H7 (cell line): Measurements from ENCODE around the gene CCDC148. TPM values are rescaled to one million over a fixed set of nuclear protein-coding genes. Genes with fewer than 3 reads are reported as not detected.

Experiments used
- DNase-seq: peaks from one replicate; pipeline ENCODE4 v3.0.0; 2012
- H3K27me3 ChIP-seq: 2 replicates; pipeline ENCODE4 v1.6.0; 2011; ENCODE audit warnings: mild to moderate bottlenecking, low read length; ENCODE audit not compliant: control insufficient read depth, insufficient read depth
- H3K36me3 ChIP-seq: replicated peaks from 2 replicates; pipeline ENCODE4 v1.5.1; 2011; ENCODE audit warnings: low read length; ENCODE audit not compliant: control insufficient read depth, insufficient read depth
- H3K4me3 ChIP-seq: 2 replicates; pipeline ENCODE4 v1.5.1; 2011; ENCODE audit warnings: low read depth, mild to moderate bottlenecking, control low read depth, low read length, moderate library complexity; ENCODE audit not compliant: insufficient read depth
- total RNA-seq: library from RNA; depleted of rRNA; stranded (reverse); fragments of >200 nt; shearing (Covaris generic); gene quantifications from 2 replicates; pipeline ENCODE4 v1.2.3, GENCODE V29; 2014

Gene CCDC148
- total RNA-seq, 1 experiment from 2014 or later: 0.07 TPM

DNA sequence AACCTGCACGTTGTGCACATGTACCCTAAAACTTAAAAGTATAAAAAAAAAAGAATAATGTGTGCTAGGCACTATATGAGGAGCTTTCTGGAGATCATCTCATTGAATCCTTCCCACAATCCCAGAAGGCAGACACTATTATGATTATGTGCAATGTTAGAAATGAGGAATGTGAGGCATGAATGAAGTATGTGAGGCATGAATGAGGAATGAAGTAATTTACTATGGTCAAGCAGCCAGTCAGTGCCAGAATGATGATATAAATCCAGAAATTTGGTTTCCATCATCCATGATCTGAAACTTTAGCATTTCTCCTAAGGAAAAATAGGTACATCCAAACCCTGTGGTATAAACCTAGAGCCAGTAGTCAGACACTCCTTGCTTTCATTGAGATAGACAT lies 42.0 kb downstream of the CCDC148 start:
- no peaks in the 10 kb centered on the region for H3K36me3 ChIP-seq
- H3K27me3 ChIP-seq: no peaks in the 10 kb centered on the region; the same call in 1 of the 2 replicates
- no peak overlapping the region for H3K4me3 ChIP-seq
- no peak for DNase-seq

DNA sequence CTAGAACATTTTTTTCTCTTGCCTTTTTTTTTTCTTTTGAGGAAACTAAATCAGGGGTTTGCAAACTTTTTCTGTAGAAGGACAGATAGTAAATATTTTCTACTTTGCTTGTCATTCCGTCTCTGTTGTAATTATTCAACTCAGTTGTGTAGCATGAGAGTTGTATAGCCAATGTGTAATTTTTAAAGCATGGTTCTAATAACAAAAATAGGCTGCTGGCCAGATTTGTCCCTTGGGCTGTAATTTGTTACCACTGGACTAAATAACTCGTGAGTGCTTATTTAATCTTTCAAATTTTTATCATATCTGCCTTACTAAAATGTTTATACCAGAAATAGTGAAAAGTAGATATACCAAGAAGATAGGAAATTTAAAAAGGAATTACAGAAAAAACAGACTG lies 43.0 kb downstream of the CCDC148 start:
- H3K4me3 ChIP-seq: no peak overlapping the region
- H3K36me3 ChIP-seq: no peaks in the 10 kb centered on the region
- DNase-seq: no peak
- H3K27me3 ChIP-seq: no peaks in the 10 kb centered on the region; the same call in 1 of the 2 replicates

DNA sequence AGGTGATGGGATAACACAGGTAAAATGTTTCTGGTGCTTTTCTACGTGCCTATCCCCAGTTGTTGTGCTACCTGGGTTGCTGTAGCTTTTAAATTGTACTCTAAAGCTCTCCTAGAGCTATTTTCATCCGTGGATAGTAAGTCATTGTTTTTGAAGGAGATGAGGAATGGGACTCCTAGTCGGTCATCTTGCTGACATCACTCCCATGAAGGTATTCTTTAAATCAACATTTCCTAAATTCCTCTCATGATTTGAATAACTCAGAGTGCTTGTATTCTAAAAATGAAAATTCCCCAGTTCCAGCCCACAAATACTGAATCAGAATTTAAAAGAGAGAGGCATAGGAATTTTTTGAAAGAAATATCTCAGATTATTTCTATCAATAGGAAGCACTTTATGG lies 44.3 kb downstream of the CCDC148 start:
- Histone ChIP-seq H3K27me3 (no peaks in the 10 kb centered on the region; the same call in 1 of the 2 replicates), H3K4me3 (no peak overlapping the region), H3K36me3 (no peaks in the 10 kb centered on the region)
- no peak for DNase-seq

DNA sequence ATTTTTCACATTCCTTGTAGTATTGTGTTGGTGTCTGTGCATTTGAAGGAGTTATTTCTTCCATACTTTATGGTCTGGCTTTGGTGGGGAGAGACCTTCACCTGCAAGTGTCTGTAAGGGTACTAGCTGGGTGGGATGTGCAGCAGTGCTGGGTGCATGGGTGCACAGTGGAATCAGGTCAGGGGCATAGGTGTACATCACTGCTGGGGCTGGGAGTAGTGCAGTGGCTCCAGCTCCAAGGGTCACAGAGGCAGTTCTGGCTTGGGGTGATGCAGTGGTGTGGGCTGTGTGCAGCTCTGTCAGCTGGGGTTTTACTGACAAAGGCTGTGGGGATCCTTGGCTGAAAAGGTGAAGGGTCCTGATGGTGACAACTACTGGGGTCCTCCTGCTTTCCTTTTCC lies 44.8 kb downstream of the CCDC148 start:
- Histone ChIP-seq H3K36me3 (no peaks in the 10 kb centered on the region), H3K4me3 (no peak overlapping the region), H3K27me3 (no peaks in the 10 kb centered on the region; the same call in 1 of the 2 replicates)
- no peak for DNase-seq

DNA sequence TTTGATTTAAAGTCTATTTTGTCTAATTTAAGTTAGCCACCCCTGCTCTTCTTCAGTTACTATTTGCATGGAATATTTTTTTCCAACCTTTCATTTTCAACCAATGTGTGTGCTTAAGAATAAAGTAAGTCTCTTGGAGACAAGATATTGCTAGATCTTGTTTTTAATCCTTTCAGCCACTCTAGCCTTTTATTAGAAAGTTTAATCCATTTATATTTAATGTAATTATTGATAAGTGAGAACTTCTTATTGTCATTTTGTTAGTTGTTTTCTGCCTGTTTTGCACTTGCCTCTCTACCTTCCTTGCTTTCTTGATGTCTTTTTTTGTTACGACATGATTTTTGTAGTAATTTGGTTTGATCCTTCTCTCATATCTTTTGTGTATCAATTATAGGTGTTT lies 46.4 kb downstream of the CCDC148 start:
- no peaks in the 10 kb centered on the region for H3K36me3 ChIP-seq
- H3K27me3 ChIP-seq: no peaks in the 10 kb centered on the region; the same call in 1 of the 2 replicates
- DNase-seq: no peak
- no peak overlapping the region for H3K4me3 ChIP-seq

DNA sequence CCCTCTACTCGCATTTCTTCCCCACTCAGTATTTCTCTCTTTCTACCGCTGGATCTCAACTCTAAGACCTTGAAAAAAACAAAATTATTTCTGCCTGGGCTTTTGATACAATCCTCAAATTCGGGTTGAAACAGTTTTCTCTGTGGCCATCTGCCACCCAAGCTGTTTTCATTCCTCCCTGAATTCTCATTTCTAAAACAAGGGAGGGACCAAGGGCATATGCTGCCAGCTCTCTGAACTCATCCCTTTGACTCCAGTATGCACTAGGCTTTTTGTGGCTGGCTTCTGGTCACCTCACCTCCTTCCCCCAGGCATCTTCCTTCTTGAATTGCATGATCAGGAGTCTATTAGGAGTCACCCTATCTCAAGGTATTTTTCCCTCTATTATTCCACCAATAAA lies 49.5 kb downstream of the CCDC148 start:
- H3K4me3 ChIP-seq: no peak overlapping the region
- no peaks in the 10 kb centered on the region; the same call in 1 of the 2 replicates for H3K27me3 ChIP-seq
- H3K36me3 ChIP-seq: no peaks in the 10 kb centered on the region
- DNase-seq: no peak

DNA sequence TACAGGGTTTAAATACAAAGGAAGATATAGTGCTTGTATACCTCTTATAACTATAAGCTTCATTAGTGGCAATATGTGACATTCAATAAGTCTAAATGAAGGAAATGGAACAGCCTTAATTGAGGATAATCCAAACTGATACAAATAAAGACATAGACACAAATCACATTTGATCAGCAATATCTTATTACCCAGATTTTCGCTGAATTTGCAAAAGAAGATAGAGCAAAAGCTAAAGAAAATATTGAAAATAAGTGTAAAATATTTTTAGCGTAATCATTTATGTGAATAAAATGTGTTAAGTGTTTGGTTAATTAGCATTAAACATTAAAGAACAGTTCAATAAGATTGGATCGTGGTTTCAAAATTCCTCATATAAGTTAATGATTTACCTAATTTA lies 51.2 kb downstream of the CCDC148 start:
- H3K4me3 ChIP-seq: no peak overlapping the region
- H3K27me3 ChIP-seq: no peaks in the 10 kb centered on the region
- no peak for DNase-seq
- no peaks in the 10 kb centered on the region for H3K36me3 ChIP-seq

DNA sequence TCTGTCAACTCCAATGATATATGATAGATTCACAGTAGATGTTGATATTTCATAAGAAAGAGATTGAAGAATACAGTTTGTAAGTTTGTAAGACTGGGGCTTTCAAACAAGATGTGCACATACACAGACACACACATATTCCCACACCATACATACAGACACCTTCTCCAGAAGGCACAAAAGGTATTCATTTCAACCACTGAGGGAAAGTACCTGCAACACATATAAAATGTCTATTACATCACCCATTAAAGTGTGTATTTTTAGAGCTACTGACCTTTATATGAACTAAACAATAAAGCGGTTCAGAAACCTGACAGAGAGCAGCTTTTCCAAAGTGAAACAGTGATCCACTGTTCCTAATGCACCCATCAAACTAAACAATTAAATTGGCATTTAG lies 53.3 kb downstream of the CCDC148 start:
- Histone ChIP-seq H3K4me3 (no peak overlapping the region), H3K36me3 (no peaks in the 10 kb centered on the region), H3K27me3 (no peaks in the 10 kb centered on the region)
- no peak for DNase-seq

DNA sequence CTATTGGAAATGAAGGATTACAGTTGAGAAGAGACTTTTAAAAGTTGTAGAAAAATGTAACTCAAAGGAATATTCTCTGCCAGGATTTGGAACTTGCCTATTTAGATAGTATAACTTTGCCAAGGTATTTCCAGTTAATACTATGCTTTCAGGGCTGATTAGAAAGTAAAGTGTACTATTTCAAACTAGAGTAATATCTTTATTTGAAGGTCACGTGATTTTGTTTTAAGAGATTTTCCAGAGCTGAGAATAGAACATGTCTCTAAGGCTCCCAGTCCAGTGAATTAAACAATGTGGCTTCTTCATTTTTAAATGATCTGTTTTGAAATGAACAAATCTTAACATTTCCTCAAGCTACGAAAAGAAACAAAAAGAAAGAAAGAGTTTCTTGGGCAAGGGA lies 53.9 kb downstream of the CCDC148 start:
- H3K27me3 ChIP-seq: no peaks in the 10 kb centered on the region
- DNase-seq: no peak
- H3K4me3 ChIP-seq: no peak overlapping the region
- H3K36me3 ChIP-seq: no peaks in the 10 kb centered on the region

DNA sequence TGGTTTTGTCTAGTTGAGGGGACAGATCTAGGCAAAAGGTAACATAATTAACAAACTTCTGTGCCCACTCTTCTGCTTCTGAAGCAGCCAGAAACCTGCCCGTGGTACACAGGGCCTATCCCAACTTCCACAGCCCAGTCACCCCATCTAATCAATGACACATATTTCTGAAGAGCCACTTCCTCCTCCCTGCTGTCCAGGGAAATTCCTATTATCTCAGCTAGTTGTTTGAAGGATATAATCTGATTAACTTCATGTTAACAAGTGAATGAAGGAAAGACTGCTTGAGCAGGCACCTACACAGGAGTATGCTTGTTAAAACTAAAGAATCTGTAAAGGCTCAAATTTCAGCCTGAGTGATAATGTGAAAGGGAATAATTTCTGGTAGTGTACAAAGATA lies 61.4 kb downstream of the CCDC148 start:
- no peak for DNase-seq
- Histone ChIP-seq H3K36me3 (no peaks in the 10 kb centered on the region), H3K4me3 (no peak overlapping the region), H3K27me3 (no peaks in the 10 kb centered on the region)

DNA sequence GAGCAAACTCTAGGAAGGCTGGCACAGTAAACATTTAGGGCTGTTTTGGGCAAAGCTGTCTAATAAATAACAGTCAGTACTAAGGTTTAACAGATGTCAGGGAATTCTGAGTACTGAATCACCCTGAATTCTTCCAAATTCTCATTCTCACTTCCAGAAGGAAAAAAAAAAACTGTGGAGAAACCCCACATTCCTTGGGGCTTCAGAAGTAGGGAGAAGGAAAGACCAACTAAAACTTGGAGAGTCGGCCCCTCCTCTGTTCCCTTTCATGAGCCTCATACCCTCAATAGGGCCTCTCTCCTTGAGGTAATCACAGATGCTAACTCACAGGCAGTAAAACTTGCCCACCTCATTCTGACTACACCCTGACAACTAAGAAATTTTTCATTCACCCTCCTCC lies 62.1 kb downstream of the CCDC148 start:
- no peaks in the 10 kb centered on the region for H3K27me3 ChIP-seq
- no peak for DNase-seq

DNA sequence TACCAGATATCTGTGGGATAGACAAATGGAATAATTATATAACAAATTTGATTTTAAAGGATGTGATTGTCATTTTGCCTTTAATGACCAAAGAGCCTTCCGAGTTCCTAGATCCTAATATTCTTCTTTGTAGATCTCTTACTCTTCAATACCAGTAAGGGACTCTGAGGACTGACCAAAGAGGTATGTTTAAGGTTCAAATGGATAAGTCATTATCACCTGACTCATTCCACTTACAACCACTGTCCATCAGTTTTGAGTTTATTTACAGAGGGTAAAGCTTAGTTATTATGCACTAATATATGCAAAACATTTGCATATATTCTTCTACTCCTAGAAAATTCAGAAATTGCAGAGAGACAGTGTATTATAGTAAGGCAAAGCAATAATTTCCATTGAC lies 62.7 kb downstream of the CCDC148 start:
- no peak for DNase-seq
- no peaks in the 10 kb centered on the region for H3K27me3 ChIP-seq
- H3K36me3 ChIP-seq: no peaks in the 10 kb centered on the region

More for the DNA sequence above, 62.1 kb downstream of the CCDC148 start:
- Histone ChIP-seq H3K4me3 (no peak overlapping the region), H3K36me3 (no peaks in the 10 kb centered on the region)

DNA sequence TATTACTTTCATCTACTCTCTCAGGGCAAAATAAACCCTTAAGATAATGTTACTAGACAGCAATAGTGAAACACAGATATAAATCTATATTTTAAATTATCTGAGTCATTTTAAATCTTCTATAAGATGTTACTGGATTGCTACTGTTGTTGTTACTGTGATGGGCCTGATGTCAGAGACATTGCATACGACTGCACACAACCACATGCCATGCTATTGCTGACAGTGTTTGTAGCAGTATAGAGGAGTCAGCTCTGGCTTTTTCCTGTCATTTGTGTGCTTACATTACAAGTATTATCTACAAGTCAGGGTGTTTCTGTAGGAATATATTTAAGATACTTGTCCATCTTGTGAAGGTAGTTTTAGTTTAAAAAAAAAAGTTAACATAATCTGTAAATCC lies 63.9 kb downstream of the CCDC148 start:
- no peaks in the 10 kb centered on the region for H3K27me3 ChIP-seq
- no peaks in the 10 kb centered on the region for H3K36me3 ChIP-seq
- DNase-seq: no peak
- no peak overlapping the region for H3K4me3 ChIP-seq

More for the DNA sequence above, 62.7 kb downstream of the CCDC148 start:
- H3K4me3 ChIP-seq: no peak overlapping the region

DNA sequence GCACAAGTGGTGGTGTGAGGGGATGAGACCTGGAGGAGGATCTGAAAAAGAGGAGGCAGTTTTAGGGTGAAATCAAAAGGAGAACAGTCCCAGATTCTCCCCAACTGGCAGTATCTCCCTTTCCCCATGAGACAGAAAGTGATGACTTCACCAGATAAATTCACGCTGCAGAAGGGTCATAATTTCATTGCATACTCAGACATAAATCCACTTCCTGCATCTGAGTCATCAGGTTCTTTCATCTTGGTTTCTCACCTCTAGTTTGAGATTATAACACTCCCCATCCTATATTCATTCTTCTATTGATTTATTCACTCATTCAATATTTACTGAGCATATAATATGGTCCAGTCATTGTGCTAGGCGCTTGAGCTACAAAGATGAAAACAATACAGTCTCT lies 64.7 kb downstream of the CCDC148 start:
- no peaks in the 10 kb centered on the region for H3K27me3 ChIP-seq
- DNase-seq: no peak

DNA sequence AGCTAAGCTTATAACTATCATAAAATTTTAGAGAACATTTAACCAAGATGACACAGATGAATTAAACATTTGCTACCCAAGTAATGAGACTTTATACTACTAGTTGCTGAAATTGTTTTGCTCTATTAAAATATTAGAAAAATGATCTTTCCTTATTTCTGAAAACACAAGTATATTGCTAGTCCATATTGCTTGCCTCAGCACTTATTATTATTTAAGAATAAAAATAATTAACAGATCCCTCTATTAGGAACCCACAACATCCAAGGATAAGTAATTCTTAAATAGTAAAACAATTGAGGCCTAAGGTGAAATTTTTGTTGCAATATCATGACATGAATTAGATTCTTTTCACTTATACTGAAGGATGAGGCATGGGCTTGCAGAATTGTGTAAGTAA lies 65.2 kb downstream of the CCDC148 start:
- no peaks in the 10 kb centered on the region for H3K27me3 ChIP-seq
- DNase-seq: no peak
- H3K4me3 ChIP-seq: no peak overlapping the region
- no peaks in the 10 kb centered on the region for H3K36me3 ChIP-seq

More for the DNA sequence above, 64.7 kb downstream of the CCDC148 start:
- Histone ChIP-seq H3K4me3 (no peak overlapping the region), H3K36me3 (no peaks in the 10 kb centered on the region)

DNA sequence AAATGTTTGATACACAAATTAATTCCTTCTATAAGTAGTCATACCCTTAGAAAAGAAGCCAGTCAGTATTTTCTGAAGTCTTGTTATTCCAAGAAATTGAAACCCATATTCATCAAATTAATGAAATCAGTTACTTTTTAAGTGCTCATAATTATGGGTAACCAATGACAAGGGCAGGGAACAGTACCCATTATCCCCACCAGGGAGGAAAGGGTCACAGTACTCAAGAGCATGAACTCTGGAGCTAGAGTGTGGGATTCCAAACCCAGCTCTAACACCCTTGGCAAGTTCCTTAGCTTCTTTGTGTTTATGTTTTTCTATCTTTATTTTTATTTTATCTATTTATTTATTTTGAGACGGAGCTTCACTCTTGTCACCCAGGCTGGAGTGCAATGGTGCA lies 68.4 kb downstream of the CCDC148 start:
- Histone ChIP-seq H3K27me3 (no peaks in the 10 kb centered on the region), H3K4me3 (no peak overlapping the region), H3K36me3 (no peaks in the 10 kb centered on the region)
- no peak for DNase-seq
